ENCODE results near the gene PRR36.

PRR36 gene

DNA sequence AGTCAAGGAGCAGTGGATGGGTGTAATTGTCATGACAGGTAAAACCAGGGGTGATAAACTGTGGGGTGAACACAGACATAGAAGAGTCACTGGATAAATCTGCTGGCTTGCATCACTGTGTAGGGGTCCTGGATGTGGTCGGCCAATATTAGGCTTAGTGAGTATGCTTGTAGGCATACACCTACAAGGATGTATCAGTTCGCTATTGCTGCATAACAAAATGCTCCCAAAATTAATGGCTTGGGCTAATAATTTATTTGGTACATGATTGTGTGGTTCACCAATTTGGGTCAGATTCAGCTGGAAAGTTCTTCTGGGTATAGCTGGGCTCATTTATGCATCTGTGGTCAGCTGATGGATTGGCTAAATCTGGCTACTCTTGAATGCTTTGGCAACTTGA is 55.4 kb downstream of the PRR36 start:
- TF ChIP-seq, protein P1, sequence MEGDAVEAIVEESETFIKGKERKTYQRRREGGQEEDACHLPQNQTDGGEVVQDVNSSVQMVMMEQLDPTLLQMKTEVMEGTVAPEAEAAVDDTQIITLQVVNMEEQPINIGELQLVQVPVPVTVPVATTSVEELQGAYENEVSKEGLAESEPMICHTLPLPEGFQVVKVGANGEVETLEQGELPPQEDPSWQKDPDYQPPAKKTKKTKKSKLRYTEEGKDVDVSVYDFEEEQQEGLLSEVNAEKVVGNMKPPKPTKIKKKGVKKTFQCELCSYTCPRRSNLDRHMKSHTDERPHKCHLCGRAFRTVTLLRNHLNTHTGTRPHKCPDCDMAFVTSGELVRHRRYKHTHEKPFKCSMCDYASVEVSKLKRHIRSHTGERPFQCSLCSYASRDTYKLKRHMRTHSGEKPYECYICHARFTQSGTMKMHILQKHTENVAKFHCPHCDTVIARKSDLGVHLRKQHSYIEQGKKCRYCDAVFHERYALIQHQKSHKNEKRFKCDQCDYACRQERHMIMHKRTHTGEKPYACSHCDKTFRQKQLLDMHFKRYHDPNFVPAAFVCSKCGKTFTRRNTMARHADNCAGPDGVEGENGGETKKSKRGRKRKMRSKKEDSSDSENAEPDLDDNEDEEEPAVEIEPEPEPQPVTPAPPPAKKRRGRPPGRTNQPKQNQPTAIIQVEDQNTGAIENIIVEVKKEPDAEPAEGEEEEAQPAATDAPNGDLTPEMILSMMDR (conservative IDR thresholded peaks at IDR 0.05; ENCODE audit: low read depth, low read length): no peak
- DNase-seq (ENCODE audit: low read depth): no peak
- no peak overlapping the region for H3K4me3 ChIP-seq (ENCODE audit: low read depth, low read length)

All from choroid plexus epithelial cell (primary cell).